ENCODE measurements around the gene CASTOR1.

The CASTOR1 gene

GRCh38 chr22:30297991-30298701 is 8.8 kb upstream of the CASTOR1 start:
- DNase-seq = no peak

GRCh38 chr22:30297276-30297990 is 8.1 kb upstream of the CASTOR1 start:
- DNase-seq = no peak

GRCh38 chr22:30296833-30297232 is 7.5 kb upstream of the CASTOR1 start:
- no peak for DNase-seq

GRCh38 chr22:30296324-30296723 is 7.0 kb upstream of the CASTOR1 start:
- DNase-seq = no peak

- DNase-seq = no peak
Measured at GRCh38 chr22:30295576-30295975, 6.3 kb upstream of the CASTOR1 start.

- DNase-seq = no peak
Measured at GRCh38 chr22:30294830-30295229, 5.5 kb upstream of the CASTOR1 start.

- no peak for DNase-seq
Measured at GRCh38 chr22:30294066-30294465, 4.8 kb upstream of the CASTOR1 start.

- no peak for DNase-seq
Measured at GRCh38 chr22:30293026-30293425, 3.7 kb upstream of the CASTOR1 start.

- no peak for DNase-seq
Measured at GRCh38 chr22:30292069-30292970, 3.0 kb upstream of the CASTOR1 start.

- DNase-seq = peak; percentile 82
Measured at GRCh38 chr22:30291058-30291892, 2.0 kb upstream of the CASTOR1 start.

- no peak for DNase-seq
Measured at GRCh38 chr22:30290342-30291057, 1.2 kb upstream of the CASTOR1 start.

GRCh38 chr22:30289980-30290313 is 642 bp upstream of the CASTOR1 start:
- no peak for DNase-seq

GRCh38 chr22:30288419-30289140 is 725 bp downstream of the CASTOR1 start:
- DNase-seq = no peak

- DNase-seq = peak; percentile 89
Measured at GRCh38 chr22:30287648-30288418, 1.5 kb downstream of the CASTOR1 start.

GRCh38 chr22:30286813-30287647 is 2.3 kb downstream of the CASTOR1 start:
- DNase-seq = peak; percentile 78

GRCh38 chr22:30286331-30286730 is 3.0 kb downstream of the CASTOR1 start:
- DNase-seq = no peak

GRCh38 chr22:30285846-30286200 is 3.5 kb downstream of the CASTOR1 start:
- DNase-seq = no peak

- DNase-seq = no peak
Measured at GRCh38 chr22:30285176-30285845, 4.0 kb downstream of the CASTOR1 start.

- no peak for DNase-seq
Measured at GRCh38 chr22:30284666-30285065, 4.6 kb downstream of the CASTOR1 start.
